ENCODE results near the gene AGRN.

The AGRN gene

DNA sequence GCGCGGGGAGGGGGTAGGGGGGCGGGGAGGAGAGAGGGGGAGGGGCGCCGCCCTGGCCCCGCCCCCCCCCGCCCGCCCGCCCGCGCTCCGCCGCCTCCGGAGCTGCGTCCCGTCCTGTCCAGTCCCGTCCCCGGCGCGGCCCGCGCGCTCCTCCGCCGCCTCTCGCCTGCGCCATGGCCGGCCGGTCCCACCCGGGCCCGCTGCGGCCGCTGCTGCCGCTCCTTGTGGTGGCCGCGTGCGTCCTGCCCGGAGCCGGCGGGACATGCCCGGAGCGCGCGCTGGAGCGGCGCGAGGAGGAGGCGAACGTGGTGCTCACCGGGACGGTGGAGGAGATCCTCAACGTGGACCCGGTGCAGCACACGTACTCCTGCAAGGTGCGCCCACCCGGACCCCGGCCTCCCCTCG is at the start of gene AGRN:
Gene AGRN, plus strand, starts transcription at position 121 of the 405 bp plus-strand sequence. Its CDS starts 53 bp downstream, at position 174.
- no peak within 1 kb of the TSS for H3K9ac ChIP-seq (ENCODE audit: low read length)
- H3K4me1 ChIP-seq (ENCODE audit: insufficient read depth, low read length) = peaks cover 7% of the 10 kb centered on the region

DNA sequence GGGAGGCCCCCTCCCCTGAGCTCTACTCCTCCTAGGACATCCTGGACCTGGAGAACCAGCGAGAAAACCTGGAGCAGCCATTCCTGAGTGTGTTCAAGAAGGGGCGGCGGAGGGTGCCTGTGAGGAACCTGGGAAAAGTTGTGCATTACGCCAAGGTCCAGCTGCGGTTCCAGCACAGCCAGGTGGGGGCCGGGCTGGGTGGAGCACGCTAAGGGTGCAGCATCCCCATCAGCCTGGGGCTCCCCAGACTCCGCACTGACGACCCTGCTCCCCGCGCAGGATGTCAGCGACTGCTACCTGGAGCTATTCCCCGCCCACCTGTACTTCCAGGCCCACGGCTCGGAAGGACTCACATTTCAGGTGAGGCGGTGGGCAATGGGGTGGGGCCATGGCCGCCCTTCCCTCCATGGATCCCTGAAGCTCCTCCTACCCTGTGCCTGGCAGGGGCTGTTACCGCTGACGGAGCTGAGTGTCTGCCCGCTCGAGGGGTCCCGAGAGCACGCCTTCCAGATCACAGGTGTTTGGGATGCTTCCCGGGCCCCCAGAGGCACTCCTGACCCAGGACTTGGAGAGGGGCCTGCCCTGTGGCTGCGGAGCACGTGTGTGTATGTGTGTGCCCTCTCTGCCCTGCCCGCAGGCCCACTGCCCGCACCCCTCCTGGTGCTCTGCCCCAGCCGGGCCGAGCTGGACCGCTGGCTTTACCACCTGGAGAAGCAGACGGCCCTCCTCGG is 49.5 kb upstream of the AGRN start:
- no peak overlapping the region for H3K9ac ChIP-seq (ENCODE audit: low read length)
- peaks cover 17 to 87% of the 10 kb centered on the region in 2 donors for H3K27me3 ChIP-seq (ENCODE audit: control insufficient read depth in 1 of 2, insufficient read depth in 2 of 2, low read length in 2 of 2)
- H3K36me3 ChIP-seq (ENCODE audit: insufficient read depth, low read length) = no peaks in the 10 kb centered on the region
- no peak overlapping the region for H3K4me3 ChIP-seq (ENCODE audit: low read depth in 1 of 2, low read length in 2 of 2)
- no peaks in the 10 kb centered on the region for H3K9me3 ChIP-seq (ENCODE audit: low read length)
- H3K27ac ChIP-seq (ENCODE audit: low read depth, low read length) = no peak overlapping the region
- H3K4me1 ChIP-seq (ENCODE audit: insufficient read depth, low read length) = no peaks in the 10 kb centered on the region

More for the DNA sequence above, at the start of gene AGRN:
- Histone ChIP-seq H3K9me3 (ENCODE audit: low read length) (no peaks in the 10 kb centered on the region), H3K4me3 (ENCODE audit: low read depth in 1 of 2, low read length in 2 of 2) (peak within 1 kb of the TSS; percentile 25 to 27), H3K27ac (ENCODE audit: low read depth, low read length) (peak within 1 kb of the TSS; percentile 14), H3K27me3 (ENCODE audit: control insufficient read depth in 1 of 2, insufficient read depth in 2 of 2, low read length in 2 of 2) (peaks cover 0 to 12% of the 10 kb centered on the region in 2 donors), H3K36me3 (ENCODE audit: insufficient read depth, low read length) (no peaks in the 10 kb centered on the region)

DNA sequence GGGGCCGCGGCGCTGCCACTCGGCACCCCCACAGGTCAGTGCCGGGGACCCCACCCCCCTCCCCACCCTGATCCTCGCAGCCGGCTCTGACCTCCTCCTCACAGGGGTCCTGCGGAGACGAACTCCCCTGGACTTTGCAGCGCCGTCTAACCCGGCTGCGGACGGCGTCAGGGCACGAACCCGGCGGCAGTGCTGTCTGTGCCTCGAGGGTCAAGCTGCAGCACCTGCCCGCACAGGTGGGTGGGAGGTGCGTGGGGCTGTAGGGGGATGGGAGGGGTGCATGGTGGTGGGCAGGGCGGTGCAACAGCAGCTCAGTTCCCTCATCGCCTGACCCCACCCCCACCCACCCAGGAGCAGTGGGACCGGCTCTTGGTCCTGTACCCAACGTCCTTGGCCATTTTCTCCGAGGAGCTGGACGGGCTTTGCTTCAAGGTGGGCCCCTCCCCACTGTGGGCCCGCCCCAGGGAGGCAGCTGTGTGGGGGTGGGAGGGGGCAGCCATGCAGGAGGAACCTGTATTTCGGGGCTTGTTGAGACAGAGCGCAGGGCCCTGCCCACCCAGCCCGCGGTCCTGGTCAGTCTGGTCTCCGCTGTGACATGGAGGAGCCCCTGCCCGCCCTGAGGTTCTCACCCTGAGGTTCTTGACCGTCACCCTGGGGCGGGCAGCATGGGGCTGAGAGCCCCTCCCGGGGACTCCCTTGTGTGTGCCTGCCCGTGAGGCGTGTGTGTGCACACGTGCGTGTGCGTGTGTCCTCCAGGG is 48.8 kb upstream of the AGRN start:
- Histone ChIP-seq H3K4me1 (ENCODE audit: insufficient read depth, low read length) (no peaks in the 10 kb centered on the region), H3K27me3 (ENCODE audit: control insufficient read depth in 1 of 2, insufficient read depth in 2 of 2, low read length in 2 of 2) (peaks cover 17 to 92% of the 10 kb centered on the region in 2 donors), H3K9ac (ENCODE audit: low read length) (no peak overlapping the region), H3K4me3 (ENCODE audit: low read depth in 1 of 2, low read length in 2 of 2) (no peak overlapping the region), H3K36me3 (ENCODE audit: insufficient read depth, low read length) (no peaks in the 10 kb centered on the region), H3K9me3 (ENCODE audit: low read length) (no peaks in the 10 kb centered on the region), H3K27ac (ENCODE audit: low read depth, low read length) (no peak overlapping the region)

DNA sequence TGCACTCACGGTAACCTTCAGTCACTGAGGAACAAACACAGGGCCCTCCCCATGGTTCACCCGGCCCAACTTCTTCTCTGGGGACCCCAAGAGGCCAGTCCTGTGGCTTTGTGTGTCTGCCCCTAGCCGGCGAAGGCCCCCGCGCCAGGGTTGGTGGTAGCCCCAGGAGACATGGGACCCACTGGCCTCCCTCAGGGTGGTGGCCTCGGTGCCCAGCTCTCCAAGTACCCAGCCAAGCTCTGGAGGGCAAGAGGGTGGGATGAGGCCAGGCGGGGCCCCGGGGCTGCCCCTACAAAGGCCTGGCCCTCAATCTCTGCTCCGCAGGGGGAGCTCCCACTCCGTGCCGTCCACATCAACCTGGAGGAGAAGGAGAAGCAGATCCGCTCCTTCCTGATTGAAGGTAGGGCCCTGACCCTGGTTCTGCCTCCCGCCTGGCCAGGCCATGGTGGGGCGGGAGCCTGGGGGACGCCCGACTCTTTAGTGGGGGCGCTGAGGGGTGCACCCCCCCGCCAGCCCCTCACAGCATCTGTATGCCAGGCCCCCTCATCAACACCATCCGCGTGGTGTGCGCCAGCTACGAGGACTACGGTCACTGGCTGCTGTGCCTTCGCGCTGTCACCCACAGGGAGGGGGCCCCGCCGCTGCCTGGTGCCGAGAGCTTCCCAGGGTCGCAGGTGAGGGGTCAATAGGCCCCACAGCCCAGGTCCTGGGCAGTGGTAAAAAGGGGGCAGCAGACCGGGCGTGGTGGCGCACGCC is 48.0 kb upstream of the AGRN start:
- no peak overlapping the region for H3K27ac ChIP-seq (ENCODE audit: low read depth, low read length)
- H3K4me3 ChIP-seq (ENCODE audit: low read depth in 1 of 2, low read length in 2 of 2) = no peak overlapping the region
- H3K4me1 ChIP-seq (ENCODE audit: insufficient read depth, low read length) = no peaks in the 10 kb centered on the region
- no peak overlapping the region for H3K9ac ChIP-seq (ENCODE audit: low read length)
- peaks cover 17 to 87% of the 10 kb centered on the region in 2 donors for H3K27me3 ChIP-seq (ENCODE audit: control insufficient read depth in 1 of 2, insufficient read depth in 2 of 2, low read length in 2 of 2)
- no peaks in the 10 kb centered on the region for H3K36me3 ChIP-seq (ENCODE audit: insufficient read depth, low read length)
- H3K9me3 ChIP-seq (ENCODE audit: low read length) = no peaks in the 10 kb centered on the region

DNA sequence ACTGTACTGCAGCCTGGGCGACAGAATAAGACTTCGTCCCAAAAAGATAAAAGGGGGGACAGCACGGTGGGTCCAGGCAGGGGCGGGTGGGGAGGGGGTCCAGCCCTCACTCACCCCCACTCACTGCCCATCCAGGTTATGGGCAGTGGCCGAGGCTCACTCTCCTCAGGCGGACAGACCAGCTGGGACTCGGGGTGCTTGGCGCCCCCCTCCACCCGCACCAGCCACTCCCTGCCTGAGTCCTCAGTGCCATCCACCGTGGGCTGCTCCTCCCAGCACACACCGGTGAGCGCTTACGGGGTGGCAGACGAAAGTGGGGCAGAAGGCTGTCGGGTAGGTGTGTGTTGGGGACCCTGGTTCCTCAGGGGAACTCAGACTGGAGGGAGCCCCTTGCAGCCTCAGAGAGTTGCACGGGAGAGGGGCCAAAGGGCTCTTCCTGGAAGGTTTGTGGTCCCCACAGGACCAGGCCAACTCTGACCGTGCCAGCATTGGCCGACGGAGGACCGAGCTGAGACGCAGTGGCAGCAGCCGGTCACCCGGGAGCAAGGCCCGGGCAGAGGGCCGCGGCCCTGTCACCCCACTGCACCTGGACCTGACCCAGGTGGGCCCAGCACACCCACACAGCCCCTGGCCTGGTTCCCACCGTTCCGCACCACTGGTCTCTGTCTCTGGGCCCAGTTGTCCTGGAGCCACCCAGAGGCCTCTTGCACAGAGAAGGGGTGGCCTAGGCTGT is 47.0 kb upstream of the AGRN start:
- H3K27me3 ChIP-seq (ENCODE audit: control insufficient read depth in 1 of 2, insufficient read depth in 2 of 2, low read length in 2 of 2) = peaks cover 14 to 77% of the 10 kb centered on the region in 2 donors
- no peak overlapping the region for H3K27ac ChIP-seq (ENCODE audit: low read depth, low read length)

DNA sequence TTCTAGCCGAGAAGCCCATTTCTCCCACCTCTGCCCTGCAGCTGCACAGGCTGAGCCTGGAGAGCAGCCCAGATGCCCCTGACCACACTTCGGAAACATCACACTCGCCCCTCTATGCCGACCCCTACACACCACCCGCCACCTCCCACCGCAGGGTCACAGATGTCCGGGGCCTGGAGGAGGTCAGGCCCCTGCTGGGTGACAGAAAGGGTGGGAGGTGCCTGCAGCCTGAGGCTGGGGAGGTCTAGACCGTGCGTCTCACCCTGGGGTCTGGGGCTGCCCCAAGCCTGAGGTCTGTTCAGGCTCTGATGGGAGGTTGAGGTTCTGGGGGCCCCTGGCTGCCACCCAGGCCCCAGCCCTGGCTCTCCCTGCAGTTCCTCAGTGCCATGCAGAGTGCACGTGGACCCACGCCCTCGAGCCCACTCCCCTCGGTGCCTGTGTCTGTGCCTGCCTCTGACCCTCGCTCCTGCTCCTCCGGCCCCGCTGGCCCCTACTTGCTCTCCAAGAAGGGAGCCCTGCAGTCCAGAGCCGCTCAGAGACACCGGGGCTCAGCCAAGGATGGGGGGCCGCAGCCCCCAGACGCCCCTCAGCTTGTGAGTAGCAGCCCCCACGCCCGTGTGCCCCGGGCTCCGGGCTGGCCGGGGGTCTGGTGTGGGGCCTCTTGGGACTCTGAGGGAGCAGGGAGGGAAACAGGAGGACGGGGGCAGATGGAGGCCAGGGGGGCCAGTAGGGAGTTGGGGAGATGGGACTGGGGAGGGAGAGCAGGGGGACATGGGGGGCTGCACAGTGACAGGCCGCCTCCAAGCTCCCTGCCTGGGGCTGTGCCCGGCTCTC is 46.2 kb upstream of the AGRN start:
- Histone ChIP-seq H3K36me3 (ENCODE audit: insufficient read depth, low read length) (no peaks in the 10 kb centered on the region), H3K4me1 (ENCODE audit: insufficient read depth, low read length) (no peaks in the 10 kb centered on the region), H3K27me3 (ENCODE audit: control insufficient read depth in 1 of 2, insufficient read depth in 2 of 2, low read length in 2 of 2) (peaks cover 7 to 69% of the 10 kb centered on the region in 2 donors), H3K4me3 (ENCODE audit: low read depth in 1 of 2, low read length in 2 of 2) (no peak overlapping the region), H3K9me3 (ENCODE audit: low read length) (no peaks in the 10 kb centered on the region), H3K9ac (ENCODE audit: low read length) (no peak overlapping the region), H3K27ac (ENCODE audit: low read depth, low read length) (no peak overlapping the region)

More for the DNA sequence above, 47.0 kb upstream of the AGRN start:
- Histone ChIP-seq H3K4me3 (ENCODE audit: low read depth in 1 of 2, low read length in 2 of 2) (no peak overlapping the region), H3K36me3 (ENCODE audit: insufficient read depth, low read length) (no peaks in the 10 kb centered on the region), H3K9ac (ENCODE audit: low read length) (no peak overlapping the region), H3K9me3 (ENCODE audit: low read length) (no peaks in the 10 kb centered on the region), H3K4me1 (ENCODE audit: insufficient read depth, low read length) (no peaks in the 10 kb centered on the region)

DNA sequence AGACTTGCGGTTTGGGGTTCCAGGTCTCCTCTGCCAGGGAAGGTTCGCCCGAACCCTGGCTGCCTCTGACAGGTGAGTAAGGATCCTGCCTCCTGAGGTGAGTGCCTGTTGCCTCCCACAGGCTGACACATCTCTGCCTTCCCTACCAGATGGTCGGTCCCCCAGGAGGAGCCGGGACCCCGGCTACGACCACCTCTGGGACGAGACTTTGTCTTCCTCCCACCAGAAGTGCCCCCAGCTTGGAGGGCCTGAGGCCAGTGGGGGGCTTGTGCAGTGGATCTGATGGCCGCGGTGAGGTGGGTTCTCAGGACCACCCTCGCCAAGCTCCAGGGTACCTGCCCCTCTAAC is 45.7 kb upstream of the AGRN start:
- Histone ChIP-seq H3K9ac (ENCODE audit: low read length) (no peak overlapping the region), H3K27ac (ENCODE audit: low read depth, low read length) (no peak overlapping the region), H3K4me3 (ENCODE audit: low read depth in 1 of 2, low read length in 2 of 2) (no peak overlapping the region), H3K9me3 (ENCODE audit: low read length) (no peaks in the 10 kb centered on the region), H3K36me3 (ENCODE audit: insufficient read depth, low read length) (no peaks in the 10 kb centered on the region), H3K27me3 (ENCODE audit: control insufficient read depth in 1 of 2, insufficient read depth in 2 of 2, low read length in 2 of 2) (peaks cover under 1 to 64% of the 10 kb centered on the region in 2 donors), H3K4me1 (ENCODE audit: insufficient read depth, low read length) (no peaks in the 10 kb centered on the region)

DNA sequence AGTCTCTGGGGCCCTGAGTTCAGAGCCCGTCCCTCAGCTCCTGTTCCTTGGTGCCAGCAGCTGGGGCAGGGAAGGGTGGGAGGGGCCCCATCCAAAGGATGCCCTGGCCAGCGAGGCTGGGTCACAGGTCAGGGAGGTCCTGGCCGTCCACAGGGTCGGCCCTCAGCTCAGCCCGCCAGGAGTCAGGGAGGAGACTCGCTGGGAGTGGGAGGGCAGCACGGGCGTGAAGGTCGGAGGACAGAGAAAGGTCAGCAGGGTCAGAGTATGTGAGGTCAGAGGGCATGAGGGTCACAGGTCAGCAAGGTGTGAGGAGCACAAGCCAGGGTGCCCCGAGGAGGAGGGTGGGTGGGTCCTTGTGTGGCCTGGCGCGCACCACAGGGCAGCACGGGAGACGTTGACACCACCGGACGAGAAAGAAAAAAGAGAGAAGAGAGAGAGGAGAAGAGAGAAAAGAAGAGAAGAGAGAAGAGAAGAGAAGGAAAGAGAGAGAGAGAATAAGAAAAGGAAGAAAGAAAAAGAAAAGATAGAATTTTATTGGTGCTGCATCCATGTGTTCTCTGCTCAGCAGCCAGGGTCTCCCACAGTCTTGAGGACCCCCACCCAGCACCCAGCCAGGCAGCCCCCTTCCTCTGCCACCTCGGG is 45.1 kb upstream of the AGRN start:
- H3K4me3 ChIP-seq (ENCODE audit: low read depth in 1 of 2, low read length in 2 of 2) = no peak overlapping the region
- no peaks in the 10 kb centered on the region for H3K4me1 ChIP-seq (ENCODE audit: insufficient read depth, low read length)
- no peaks in the 10 kb centered on the region for H3K9me3 ChIP-seq (ENCODE audit: low read length)
- H3K27ac ChIP-seq (ENCODE audit: low read depth, low read length) = no peak overlapping the region
- no peak overlapping the region for H3K9ac ChIP-seq (ENCODE audit: low read length)
- peaks cover 0 to 64% of the 10 kb centered on the region in 2 donors for H3K27me3 ChIP-seq (ENCODE audit: control insufficient read depth in 1 of 2, insufficient read depth in 2 of 2, low read length in 2 of 2)
- no peaks in the 10 kb centered on the region for H3K36me3 ChIP-seq (ENCODE audit: insufficient read depth, low read length)

DNA sequence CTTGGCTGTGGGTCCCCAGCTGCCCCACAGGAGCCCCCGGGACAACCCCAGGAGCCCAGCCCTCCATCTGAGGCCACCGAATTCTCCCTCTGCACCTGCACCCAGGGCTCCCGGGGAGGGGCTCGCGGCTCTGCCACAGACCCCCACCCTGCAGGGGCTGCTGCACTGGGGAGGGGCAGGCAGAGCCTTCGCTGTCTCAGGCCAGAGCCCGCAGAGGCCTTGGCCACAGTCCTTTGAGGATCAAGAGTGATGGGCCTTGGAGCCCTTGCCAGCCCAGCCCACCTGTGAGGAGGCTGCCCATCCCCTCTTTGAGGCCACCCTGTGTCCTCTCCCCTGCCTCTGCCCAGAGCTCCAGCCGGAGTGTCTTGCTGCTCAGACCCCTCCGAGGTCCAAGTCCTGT is 44.6 kb upstream of the AGRN start:
- Histone ChIP-seq H3K27ac (ENCODE audit: low read depth, low read length) (no peak overlapping the region), H3K27me3 (ENCODE audit: control insufficient read depth in 1 of 2, insufficient read depth in 2 of 2, low read length in 2 of 2) (peaks cover 0 to 60% of the 10 kb centered on the region in 2 donors), H3K4me1 (ENCODE audit: insufficient read depth, low read length) (no peaks in the 10 kb centered on the region), H3K9me3 (ENCODE audit: low read length) (no peaks in the 10 kb centered on the region), H3K4me3 (ENCODE audit: low read depth in 1 of 2, low read length in 2 of 2) (no peak overlapping the region), H3K36me3 (ENCODE audit: insufficient read depth, low read length) (no peaks in the 10 kb centered on the region), H3K9ac (ENCODE audit: low read length) (no peak overlapping the region)

Measured in muscle layer of colon (tissue), 2 donors.